GM21381 (cell line): ENCODE results near the gene RNF7.
A peak's percentile ranks its signal among the peaks of the same experiment; 100 is the strongest.
"Not testable (repeated sequence)": the region's sequence is repeated elsewhere in the genome, so short reads cannot be mapped to it uniquely, and the experiment has no call there.

ENCODE experiments used
- ATAC-seq: cut with Tn5 transposase; IDR thresholded peaks from one replicate; pipeline ENCODE4 v1.9.1; 2021; ENCODE audit warnings: mild to moderate bottlenecking, moderate library complexity; ENCODE audit not compliant: unreplicated experiment

The RNF7 gene

DNA sequence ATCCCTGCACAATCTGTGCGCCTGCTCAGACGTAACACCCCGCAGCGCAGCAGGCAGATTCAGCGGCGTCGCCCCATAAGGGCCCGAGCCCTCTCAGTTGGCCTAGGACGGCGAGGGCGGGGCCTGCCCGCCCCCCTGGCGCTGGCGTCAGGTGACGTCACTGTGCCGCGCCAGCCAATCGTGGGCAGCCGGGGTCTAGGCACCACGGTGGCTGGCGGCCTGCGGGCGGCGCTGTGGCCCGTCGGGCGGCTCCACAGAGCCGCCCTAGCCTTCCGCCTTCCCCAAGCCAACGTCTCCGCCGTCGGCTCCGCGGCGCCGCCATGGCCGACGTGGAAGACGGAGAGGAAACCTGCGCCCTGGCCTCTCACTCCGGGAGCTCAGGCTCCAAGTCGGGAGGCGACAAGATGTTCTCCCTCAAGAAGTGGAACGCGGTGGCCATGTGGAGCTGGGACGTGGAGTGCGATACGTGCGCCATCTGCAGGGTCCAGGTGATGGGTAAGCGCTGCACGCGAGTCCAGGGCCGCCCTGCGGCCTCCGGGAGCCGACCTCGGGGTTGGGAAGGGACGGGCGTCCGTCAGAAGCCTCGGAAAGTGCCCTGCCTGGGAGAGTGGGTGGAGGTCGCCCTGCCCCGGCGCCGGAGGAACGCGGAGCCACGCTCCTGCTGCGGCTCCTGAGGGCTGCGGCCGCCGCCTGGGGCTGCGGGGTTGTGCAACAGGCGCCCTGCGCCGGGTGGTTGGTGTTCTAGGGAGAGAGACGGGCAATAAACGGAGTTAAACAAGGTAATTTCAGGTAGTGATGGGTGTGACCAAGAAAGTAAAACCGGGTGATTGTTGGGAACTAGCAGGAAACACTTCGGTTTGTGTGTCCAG is at the start of gene RNF7:
Gene RNF7, plus strand, starts transcription at position 277 of the 869 bp plus-strand sequence. Its CDS starts 44 bp downstream, at position 321.
- ATAC-seq = peak; percentile 90

DNA sequence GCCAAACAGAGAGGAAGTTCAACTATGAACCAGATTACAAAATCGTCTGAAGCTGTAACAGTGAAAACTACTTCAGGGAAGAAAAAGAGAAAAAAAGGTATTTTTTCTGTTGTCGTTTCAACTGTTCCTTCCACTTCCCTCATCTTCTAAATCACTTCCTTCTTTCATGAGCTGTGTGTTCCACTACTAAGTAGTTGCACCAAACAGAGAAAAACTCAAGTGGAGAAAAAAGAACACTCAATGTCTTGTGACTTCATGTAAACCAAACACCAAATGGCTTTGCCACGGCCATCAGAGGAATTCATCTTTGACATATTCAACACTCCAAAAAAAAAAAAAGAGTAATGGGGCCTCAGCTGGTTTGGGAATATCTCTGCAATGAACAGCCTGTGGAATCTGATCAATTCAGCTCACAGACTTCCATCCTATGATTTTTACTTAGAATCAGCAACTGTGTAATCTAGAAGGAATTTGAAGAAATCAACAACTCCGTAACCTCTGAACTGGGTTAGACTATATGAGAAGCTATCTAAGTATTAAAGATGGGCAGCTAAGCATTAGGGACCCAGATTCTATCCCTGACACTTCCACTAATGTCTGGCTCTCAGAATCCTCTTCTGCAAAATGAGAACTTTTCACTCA is 47.5 kb upstream of the RNF7 start:
- no peak for ATAC-seq

DNA sequence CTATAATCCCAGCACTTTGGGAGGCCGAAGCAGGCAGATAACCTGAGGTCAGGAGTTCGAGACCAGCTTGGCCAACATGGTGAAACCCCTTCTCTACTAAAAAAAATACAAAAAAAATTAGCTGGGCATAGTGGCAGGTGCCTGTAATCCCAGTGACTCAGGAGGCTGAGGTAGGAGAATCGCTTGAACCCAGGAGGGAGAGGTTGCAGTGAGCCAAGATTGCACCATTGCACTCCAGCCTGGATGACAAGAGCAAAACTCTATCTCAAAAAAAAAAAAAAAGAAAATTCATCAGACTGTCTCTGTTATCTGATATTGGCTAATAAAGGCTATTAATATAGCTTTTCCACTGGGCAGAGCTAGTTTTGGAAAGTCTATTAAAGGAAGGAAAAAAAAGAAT is 46.6 kb upstream of the RNF7 start:
- not testable (repeated sequence) for ATAC-seq

DNA sequence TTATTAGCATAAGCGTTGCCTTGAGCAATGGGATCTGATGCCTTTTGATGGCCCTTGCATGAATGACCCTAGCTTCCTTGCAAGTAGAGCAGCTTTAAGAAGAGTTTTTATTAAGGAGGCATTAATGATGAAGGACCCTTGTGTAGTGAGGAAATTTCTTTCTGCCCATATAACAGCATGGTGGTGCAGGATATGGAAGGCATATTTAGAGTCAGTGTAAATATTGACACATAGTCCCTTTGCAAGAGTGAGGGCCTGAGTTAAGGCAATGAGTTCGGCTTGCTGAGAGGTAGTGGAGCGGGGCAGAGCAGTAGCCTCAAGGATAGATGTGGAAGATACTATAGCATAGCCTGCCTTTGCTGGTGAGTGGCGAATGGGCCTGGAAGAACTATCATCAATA is 45.1 kb upstream of the RNF7 start:
- ATAC-seq = not testable (repeated sequence)

DNA sequence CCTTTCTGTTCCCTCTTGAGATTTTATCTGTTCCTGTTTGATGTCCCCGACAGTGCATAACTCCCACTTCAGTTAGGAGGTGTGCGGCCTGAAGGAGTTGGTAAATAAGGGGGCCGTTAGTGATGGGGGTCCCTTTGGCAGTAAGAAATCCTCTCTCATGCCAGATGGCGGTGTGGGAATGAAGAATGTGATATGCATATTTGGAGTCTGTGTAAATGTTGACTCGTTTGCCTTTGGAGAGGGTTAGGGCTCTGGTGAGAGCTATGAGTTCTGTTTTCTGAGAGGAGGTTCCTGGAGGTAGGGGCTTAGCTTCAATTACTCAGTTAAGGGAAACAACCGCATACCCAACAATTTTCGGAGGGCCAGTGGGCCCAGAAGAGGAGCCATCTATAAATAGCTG is 38.8 kb upstream of the RNF7 start:
- ATAC-seq = no peak

DNA sequence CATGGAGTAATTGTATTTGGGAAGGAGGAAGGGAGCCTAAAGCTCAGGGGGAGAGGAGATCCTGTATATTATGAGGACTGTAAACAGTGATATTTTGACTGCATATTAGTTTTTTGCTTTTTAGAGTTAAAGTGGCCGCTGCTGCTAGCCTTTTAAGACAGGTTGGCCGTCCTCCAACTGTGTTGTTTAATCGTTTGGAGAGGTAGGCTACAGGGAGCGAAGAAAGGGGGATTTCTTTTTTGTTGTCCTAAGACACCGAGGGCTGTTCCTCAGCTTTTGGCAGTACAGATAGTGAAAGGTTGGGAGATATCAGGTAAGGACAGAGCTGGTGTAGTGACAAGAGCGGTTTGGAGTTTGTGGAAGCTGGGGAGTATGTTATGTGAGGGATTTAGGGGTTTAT is 38.2 kb upstream of the RNF7 start:
- no peak for ATAC-seq

DNA sequence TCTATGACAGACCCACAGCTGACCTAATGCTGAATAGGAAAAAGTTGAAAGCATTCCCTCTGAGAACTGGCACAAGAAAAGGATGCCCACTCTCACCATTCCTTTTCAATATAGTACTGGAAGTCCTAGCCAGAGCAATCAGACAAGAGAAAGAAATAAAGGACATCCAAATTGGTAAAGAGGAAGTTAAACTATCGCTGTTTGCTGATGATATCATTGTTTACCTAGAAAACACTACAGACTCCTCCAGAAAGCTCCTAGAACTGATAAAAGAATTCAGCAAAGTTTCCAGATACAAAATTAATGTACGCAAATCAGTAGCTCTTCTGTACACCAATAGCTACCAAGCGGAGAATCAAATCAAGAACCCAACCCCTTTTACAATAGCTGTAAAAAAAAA is 34.7 kb upstream of the RNF7 start:
- ATAC-seq = not testable (repeated sequence)

DNA sequence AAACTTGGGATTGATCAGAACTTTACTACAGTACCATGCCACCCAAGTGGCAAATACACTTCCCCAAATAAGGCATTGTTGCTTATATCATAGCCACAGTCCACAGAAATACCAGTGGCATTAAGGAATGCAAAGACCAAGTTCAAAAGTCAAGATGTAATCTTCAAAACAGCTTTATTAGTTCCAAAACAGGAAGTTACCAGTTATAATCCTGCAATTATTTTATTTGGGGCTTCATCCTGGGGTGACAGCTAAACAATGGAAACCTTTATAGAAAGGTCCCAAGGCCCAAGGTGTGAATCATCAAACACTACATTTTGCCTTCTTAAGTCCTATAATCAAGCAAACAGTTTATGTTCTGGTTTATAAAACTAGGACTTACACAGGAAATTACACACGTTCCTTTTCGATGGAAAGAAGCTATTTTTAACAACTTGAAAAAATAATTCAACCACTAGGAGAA is 30.3 kb upstream of the RNF7 start:
- ATAC-seq = no peak

DNA sequence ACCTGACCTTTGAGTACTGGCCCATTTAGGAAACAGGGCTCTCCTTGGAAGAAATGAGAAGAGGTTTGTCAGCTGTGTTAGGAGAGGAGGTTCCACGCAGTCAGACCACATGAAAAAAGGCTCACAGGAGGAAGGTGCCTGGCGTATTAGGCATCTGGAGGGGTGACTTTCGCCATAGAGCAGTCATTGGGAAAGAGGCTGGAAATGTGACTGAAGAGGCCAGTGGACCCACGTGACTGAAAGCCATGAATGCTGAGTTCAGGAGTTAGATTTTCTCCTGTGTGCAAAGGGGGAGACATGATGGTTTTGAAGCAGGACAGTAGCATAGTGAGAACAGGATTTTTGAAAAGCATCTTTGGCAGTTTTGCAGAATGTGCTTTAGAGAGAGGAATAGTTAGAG is 29.7 kb upstream of the RNF7 start:
- ATAC-seq = no peak

DNA sequence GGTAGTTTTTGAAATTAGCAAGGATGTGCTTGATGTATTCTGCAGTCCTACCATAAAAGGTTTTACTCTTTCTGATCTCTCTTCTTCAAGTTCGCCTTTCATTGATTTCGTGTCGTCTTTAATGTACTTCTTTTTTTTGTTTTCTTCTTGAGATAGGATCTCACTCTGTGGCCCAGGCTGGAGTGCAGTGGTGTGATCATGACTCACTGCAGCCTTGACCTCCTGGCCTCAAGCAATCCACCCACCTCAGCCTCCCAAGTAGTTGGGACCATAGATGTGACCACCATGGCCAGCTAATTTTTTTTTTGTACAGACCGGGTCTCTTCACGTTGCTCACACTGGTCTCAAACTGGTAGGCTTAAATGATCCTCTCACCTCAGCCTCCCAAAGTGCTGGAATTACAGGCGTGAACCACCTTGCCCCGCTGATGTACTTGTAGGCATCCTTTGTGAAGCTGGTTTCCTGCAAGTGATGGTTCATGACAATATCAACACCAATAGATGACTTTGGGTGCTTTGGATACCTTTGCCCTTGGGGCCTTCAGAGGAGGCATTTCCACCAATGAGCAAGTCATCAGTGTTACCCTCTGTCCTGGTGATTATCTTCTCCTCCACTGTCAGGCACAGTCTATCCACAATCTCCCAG is 28.9 kb upstream of the RNF7 start:
- no peak for ATAC-seq

DNA sequence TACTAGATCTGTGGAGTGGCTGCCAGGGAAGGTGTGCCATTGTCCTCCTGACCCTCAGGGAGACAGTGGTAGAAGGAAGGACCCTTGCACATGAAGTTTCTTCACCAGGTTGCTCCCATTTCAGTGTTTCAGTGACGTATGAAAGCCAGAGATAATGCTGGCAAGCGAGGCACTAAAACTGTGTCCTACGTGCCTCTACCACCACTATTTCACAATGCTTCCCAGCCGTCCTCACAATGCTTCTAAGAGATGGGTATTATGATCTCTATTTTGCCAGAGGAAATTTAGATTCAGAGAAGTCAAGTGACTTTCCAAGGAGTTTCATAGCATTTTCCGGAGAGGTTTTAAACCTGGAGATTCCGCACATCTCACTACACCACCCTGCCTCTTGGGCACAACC is 28.0 kb upstream of the RNF7 start:
- no peak for ATAC-seq

DNA sequence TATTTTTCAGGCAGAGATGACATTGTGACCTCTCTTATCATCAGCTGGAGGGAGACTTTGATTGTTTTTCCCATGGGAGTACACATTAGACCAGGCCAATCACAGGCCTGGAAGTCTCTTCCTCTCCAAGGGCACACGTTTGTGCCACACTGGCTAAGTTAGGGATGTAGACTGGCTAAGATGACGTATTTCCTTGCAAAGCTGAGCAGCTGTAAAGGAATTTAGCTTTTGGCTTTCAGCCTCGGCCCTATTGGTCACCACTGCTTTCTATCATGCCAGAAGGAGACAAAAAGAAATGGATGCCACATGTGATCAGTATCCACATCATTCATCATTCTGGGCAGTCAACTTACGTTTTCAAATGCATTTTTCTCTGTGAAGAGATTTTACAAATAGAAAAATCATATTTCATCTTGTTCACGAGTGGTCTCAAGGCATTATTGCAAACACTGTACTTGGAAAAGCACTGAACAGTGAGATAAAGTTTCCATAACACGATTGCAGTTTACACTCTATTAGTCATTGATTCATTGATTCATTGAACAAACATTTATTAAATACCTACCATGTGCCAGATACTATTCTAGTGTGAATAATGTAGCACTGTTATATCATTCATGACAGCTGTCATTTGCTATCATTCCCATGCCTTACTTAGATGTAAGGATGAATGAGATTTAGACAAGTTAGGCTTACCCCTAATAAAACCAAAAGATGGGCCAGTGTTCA is 27.0 kb upstream of the RNF7 start:
- ATAC-seq = no peak

DNA sequence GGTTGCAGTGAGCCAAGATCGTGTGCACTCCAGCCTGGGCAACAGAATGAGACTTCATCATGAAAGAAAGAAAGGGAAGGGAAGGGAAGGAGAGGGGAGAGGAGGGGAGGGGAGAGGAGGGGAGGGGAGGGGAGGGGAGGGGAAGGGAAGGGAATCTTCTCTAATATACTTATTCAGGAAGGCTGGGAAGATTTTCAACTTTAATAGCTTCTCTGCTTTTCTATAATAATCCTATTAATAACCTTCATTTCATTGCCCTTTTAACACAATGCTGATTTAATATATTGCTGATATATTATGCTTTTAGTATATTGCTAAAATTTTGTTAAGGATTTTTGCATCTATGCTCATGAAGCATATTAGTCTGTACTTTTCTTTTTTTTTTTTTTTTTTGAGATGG is 23.4 kb upstream of the RNF7 start:
- ATAC-seq = no peak

DNA sequence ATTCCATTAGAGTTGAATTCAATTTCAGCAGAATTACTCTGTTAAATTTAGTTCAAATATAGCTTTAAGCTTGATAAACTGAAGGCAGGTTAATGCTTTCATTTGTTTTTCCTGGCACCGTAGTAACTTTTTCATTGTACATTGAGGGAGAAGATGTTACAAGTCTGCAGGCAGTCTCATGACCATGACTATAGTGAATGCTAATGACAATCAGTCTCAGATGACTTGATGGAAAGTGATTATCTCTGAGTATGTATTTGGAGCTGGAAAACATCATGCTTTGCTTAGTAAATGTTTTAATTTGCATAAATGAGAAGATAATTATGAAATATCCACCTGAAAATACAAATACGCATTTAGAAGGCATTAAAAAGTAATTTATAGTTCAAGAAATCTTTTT is 16.0 kb upstream of the RNF7 start:
- no peak for ATAC-seq

DNA sequence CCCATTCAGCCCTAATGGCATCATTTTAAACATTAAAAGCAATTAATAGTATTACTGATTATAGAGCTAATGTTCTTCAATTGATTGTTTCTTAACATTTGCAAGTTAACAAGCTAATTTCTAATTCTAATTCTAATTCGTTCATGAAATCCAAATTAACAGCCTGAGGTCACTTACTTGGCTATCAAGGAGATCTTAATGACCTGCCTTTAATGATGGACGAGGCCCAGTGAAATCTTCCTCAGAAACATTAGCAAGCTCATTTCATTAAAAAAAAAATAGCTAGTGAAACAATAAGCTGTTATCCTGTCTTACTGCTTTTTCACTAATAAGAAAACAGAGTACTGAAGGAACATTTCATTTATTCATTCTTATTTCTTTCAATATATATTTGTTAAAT is 15.4 kb upstream of the RNF7 start:
- no peak for ATAC-seq

DNA sequence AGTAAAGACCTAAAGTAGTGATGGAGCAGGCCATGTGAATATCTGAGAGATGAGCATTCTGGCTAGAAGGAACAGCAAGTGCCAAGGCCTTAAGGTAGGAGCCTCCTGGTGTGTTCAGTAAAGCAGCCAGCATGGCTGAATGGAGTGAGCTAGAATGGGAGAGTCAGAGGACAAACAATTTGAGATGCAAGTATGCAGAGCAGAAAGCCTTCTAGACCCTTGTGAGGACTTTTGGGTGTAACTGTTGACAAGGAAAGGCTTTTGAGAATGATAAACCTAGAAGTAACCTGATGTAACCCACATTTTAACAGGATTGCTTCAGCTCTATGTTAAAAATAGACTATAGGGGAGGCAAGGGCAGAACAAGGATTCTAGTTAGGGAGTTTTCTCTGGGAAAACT is 14.8 kb upstream of the RNF7 start:
- ATAC-seq = no peak

DNA sequence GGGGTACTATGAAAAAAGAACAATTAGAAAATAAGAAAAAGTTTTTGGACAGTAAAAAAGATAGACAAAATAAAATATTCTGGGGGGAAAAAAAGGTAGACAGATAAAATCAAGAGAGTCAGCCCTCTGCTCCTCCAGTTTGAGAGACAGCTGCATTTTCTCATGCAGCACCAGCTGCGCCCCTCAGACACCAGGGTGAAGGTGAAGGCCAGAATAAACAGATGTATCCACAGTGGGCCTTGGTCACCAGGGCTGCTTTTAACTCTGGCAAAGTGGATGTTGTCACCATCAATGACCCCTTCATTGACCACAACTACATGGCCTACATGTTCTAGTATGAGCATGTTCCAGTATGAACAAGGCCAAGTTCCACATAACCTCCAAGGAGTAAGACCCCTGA is 13.9 kb upstream of the RNF7 start:
- ATAC-seq = no peak

DNA sequence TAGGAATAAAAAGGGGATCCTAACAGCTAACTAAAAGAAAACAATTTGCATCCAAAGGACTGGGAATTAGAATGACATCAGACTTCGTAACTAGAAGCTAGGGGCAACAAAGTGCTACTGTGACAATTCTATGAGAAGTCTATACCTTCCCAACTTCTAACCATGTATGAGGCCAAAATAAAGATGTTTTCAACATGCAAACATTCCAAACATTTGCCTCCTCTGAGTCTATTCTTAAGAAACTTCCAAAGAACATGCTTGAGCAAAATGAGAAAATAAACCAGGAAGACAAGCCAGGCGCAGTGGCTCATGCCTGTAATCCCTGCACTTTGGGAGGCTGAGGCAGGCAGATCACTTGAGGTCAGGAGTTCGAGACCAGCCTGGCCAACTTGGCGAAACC is 13.1 kb upstream of the RNF7 start:
- ATAC-seq = no peak

DNA sequence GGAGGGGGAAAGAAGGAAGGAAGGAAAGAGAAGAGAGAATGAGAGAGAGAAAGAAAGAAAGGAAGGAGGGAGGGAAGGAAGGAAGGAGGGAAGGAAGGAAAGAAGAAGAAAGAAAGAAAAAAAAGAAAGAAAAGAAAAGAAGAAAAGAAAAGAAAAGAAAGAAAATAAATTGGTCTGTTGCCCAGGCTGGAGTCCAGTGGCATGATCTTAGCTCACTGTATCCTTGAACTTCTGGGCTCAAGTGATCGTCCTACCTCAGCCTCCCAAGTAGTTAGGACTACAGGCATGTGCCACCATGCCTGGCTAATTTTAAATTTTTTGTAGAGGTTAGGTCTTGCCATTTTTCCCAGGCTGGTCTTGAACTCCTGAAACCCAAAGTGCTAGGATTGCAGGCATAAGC is 11.6 kb upstream of the RNF7 start:
- no peak for ATAC-seq

DNA sequence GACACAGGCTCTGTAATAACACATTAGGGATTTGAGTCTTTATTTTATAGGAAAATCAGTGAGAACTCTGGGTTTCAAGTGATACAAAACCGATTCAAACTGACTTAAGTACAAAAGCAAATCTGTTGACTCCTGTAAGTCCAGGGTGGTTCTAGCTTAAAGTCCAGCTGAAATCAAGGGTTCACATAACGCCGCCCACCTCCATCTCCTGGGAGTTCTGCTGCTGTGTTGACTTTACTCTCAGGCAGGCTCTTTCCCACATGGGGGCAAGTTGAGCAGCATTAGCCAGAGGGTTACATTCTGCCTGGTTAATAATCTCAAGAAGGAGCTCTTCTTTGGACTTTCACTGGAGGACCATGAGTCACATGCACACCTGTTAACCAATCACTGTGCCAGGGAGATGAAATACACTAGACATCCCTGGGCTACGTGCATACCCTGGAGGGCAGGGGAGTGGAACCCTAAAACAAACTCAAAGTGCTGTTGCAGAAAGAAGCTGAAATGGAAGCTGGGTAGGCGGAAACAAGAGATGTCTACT is 9.7 kb upstream of the RNF7 start:
- ATAC-seq = no peak

DNA sequence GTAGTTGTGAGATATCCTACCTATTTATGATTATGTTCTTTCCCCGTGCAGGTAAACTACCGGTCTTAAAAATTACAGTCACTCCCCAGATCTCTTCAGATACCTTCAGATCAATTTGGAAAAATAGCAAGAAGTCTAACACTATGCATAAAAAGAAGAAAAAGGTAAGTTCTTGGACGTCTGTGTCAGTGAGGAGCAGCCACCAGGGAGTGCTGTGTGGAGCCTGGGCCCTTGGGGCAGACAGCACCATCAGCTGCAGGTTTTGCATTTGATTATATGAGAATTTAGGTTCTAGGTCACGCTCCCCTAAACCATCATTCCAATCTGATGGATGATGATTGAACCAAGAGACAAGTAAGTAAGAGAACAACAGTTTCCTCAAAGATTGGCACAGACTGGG is 8.9 kb upstream of the RNF7 start:
- no peak for ATAC-seq
